ENCODE data around the gene FBLN5. TPM values are rescaled to one million over a fixed set of nuclear protein-coding genes. Genes with fewer than 3 reads are reported as not detected.

FBLN5 gene
- polyA plus RNA-seq, 4 donors: 134 to 196 (median 165) TPM

DNA sequence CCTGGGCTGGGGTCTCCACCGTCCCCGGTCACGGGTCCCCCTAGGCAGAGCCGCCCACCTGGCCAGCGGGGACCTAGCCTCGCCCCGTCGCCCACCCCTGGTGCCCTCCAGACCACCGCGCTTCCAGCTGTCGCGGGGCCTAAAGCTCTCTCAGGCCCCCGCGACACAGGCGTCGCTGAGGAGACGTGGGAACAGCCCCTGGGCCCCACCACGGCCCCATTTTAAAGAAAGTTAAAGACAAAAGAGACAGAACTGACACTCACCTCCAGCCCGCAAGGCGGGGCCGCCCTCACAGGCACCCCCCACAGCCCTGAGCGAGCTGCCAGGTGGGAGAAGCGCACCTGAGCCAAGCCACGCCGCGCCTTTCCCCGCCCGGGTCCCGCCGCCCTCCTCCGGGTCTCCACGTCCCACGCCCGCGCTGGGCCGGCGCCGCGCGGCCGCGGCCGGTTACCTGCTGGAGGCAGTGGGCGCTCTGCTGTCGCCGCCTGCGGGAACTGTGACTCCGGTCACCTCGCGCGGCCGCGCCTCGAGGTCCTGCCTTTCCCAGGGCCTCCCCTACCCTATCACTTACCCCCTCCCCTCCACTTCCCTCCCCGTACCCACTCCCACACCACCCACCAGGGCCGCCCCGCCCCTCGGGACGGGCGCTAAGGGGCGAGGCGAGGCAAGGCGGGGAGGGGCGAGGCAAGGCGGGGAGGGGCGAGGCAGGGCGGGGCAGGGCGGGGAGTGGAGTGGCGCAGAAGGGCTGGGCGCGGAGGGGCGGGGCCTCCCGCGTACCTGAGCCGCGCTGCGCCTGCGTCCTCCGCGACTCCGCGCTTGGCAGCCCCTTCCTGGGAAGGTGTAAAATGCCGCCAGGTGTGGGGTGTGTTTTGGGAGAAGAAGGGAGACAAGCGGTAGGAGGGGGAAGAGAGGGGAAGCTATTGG lies 111.3 kb downstream of the FBLN5 start:
- peak in 3 of 4 donors; percentile 42 to 58 (median 52) for DNase-seq (ENCODE audit: low read depth in 4 of 4, low spot score in 3 of 4)

DNA sequence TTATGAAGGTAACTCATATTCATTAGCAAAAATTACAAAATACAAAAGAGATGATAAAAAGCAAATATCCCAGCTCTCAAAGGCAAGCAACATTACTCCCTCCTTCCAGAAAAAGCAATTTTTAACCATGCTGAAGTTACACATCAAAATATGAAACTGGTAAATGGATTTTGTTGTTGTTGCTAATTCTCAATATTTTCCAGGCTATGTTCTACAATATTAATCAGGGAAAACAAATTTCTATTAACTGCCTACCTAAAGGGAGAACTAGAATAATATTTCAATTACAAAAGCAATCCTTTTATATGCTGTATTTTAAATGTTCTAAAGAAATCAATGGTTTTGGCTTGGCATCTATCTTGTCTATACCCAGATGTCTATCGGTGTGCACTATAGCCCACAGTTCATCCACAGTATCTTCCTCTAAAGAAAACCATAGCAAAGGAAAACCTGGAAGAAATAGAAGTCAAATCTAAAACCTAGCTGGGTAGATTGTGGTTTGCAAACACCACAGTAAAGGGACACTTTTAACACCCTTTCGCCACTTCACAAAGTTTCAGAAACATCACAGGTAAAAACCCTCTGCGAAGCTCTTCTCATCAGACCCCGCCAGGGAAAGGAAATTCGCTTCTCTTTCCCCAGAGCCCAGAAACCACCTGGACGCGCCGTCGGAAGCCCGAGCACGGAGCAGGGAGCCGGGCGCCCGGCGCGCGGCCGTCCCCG lies 112.1 kb downstream of the FBLN5 start:
- DNase-seq (ENCODE audit: low read depth in 4 of 4, low spot score in 3 of 4): no peak

DNA sequence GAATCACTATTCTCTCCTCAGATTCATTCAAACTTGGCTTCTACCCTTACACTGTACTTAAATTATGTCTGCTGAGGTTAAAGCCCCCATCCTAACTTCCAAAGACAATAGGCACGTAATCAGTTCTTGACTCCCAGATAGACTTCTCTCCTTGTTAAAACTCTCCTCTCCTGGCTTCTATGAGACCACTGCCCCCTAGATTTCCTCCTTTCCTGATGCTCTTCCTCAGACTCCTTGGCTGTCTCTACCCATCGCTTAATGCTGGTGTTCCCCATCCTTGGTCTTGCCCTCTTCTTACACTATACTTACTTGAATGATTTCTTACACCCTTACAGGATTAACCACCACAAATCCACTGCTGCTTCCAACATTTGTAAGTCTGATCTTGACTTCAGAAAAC lies 112.9 kb downstream of the FBLN5 start:
- DNase-seq (ENCODE audit: low read depth in 4 of 4, low spot score in 3 of 4): no peak

DNA sequence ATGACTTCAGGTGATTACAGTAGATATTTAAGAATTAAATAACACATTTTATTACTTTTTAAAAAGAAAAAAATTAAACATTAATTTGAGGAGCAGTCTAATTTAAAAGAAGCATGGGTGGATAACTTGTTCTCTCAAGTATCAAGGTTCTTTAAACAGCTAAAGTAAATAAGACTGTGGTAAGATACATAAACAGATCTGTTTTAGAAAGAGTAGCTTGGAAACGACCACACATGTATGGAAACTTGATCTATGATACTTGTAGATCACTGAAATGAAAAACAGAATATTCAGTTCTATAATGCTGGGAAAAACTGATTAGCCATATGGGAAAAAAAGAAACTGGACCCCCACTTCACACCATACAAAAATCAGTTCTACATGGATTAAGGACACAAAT lies 116.2 kb downstream of the FBLN5 start:
- DNase-seq (ENCODE audit: low read depth in 4 of 4, low spot score in 3 of 4): no peak

DNA sequence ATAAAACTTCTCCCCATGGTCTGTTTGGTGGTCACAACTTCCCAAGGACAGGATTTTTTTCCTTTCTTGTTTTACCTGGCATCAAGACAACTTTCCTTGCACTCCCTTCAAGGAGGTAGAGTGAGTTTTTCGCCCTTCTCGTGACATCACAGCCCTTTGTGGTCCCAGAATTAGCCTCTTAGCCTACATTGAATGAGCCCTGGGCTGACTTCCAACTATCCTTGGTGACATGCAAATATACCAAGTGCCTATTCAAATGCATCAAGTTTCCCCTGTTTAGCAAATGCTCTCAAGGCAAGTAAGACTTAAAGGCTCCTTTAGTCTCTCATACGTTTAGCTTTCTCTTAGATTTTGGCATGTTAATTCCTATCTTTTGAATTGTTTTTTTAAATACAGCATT lies 116.7 kb downstream of the FBLN5 start:
- no peak for DNase-seq (ENCODE audit: low read depth in 4 of 4, low spot score in 3 of 4)

DNA sequence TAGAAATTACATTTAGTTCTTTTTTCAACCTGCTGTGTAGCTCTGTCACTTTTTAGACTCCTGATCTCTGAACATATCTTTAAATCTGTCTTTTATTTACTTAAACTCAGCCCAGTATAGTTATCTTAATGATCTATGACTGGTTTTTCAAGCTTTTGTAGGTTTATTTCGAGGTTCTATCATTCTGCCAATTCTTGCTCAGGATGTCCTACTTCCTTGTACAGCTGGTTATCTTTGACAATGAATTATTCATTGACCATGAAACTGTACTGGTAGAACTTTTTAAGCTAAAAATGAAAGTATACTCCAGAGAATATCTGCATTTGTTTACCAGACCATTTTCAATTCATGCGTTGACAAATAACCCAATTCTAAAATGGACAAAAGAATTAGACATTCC lies 118.0 kb downstream of the FBLN5 start:
- DNase-seq (ENCODE audit: low read depth in 4 of 4, low spot score in 3 of 4): no peak

DNA sequence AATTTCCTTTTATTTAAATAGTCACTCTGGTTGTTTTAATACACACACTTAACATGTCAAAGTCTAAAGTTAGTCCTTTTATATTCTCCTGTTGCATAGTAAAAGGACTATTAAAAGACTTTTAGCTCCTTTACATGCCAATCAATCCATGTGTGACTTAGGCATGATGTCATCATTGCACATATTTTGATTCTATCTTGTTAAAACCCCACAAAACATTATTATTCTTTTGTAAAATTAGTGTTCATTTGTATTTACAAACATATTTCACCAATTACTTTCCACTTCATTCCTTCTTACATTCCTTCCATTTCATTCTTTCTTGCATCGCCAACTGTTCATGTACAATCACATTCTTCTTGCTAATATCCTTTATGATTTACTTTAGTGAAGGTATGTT lies 119.7 kb downstream of the FBLN5 start:
- DNase-seq (ENCODE audit: low read depth in 4 of 4, low spot score in 3 of 4): no peak

Other genes with a start within 250 kb of the FBLN5 start
- gene CATSPERB, start 215.6 kb downstream of the FBLN5 start, polyA plus RNA-seq (ENCODE audit: insufficient read length in 4 of 4): 1 to 10 TPM in 1 of 4 donors, under 1 TPM in 3; 0.05 to 1.2 (median 0.50) TPM
- gene TC2N, start 80.2 kb downstream of the FBLN5 start, polyA plus RNA-seq (ENCODE audit: insufficient read length in 4 of 4): 10 to 100 TPM in 2 of 4 donors, 1 to 10 TPM in 2; 4.2 to 23.9 (median 12.9) TPM
- 10 to 100 TPM; 33.7 to 46.1 (median 37.3) TPM for gene TRIP11, start 92.4 kb upstream of the FBLN5 start, polyA plus RNA-seq (ENCODE audit: insufficient read length in 4 of 4)
- 10 to 100 TPM; 23.6 to 36.4 (median 32.9) TPM for gene ATXN3, start 158.9 kb upstream of the FBLN5 start, polyA plus RNA-seq (ENCODE audit: insufficient read length in 4 of 4)
- gene NDUFB1, start 174.0 kb upstream of the FBLN5 start, polyA plus RNA-seq (ENCODE audit: insufficient read length in 4 of 4): 100 to 1,000 TPM; 121 to 192 (median 185) TPM
- gene CPSF2, start 174.3 kb upstream of the FBLN5 start, polyA plus RNA-seq (ENCODE audit: insufficient read length in 4 of 4): 10 to 100 TPM; 50.7 to 81.2 (median 63.8) TPM